GM23338 (cell line): Measurements from ENCODE around the gene MDGA2. TPM values are rescaled to one million over a fixed set of nuclear protein-coding genes. Genes with fewer than 3 reads are reported as not detected.

ENCODE experiments used
- ATAC-seq: fragments of 200-7000 bp; cut with Tn5 transposase; 3 replicates; pipeline ENCODE4 v1.9.1; 2020
- DNase-seq: peaks from one replicate; pipeline ENCODE4 v3.0.0-alpha.2; 2015; ENCODE audit warnings: low spot score
- H2AFZ ChIP-seq: fragments of 200-600 bp; sonication (generic); 2 replicates; pipeline ENCODE4 v1.8.0; 2016; ENCODE audit warnings: antibody characterized with exemption, mild to moderate bottlenecking, moderate library complexity
- H3F3A ChIP-seq: fragments of 200-600 bp; sonication (generic); replicated peaks from 2 replicates; pipeline ENCODE4 v1.8.0; 2017; ENCODE audit warnings: antibody characterized with exemption, mixed run types, low read depth
- H3K27ac ChIP-seq: fragments of 200-600 bp; sonication (generic); 2 replicates; pipeline ENCODE4 v1.6.1; 2016; ENCODE audit warnings: low read depth
- H3K27me3 ChIP-seq: fragments of 200-600 bp; sonication (generic); 2 replicates; pipeline ENCODE4 v1.8.0; 2016; ENCODE audit warnings: mild to moderate bottlenecking, mixed run types, moderate library complexity; ENCODE audit not compliant: insufficient read depth
- H3K36me3 ChIP-seq: fragments of 200-600 bp; sonication (generic); 2 replicates; pipeline ENCODE4 v1.8.0; 2016; ENCODE audit warnings: mild to moderate bottlenecking; ENCODE audit not compliant: insufficient read depth
- H3K4me1 ChIP-seq: fragments of 200-600 bp; sonication (generic); 2 replicates; pipeline ENCODE4 v1.8.0; 2016; ENCODE audit warnings: mild to moderate bottlenecking, moderate library complexity; ENCODE audit not compliant: insufficient read depth
- H3K4me2 ChIP-seq: fragments of 200-600 bp; sonication (generic); 2 replicates; pipeline ENCODE4 v1.7.1; 2017; ENCODE audit warnings: mixed run types
- H3K4me3 ChIP-seq: fragments of 200-600 bp; sonication (generic); 2 replicates; pipeline ENCODE4 v1.6.1; 2016; ENCODE audit warnings: mixed run types
- H3K79me2 ChIP-seq: fragments of 200-600 bp; sonication (generic); replicated peaks from 2 replicates; pipeline ENCODE4 v1.8.0; 2017; ENCODE audit warnings: mild to moderate bottlenecking; ENCODE audit not compliant: insufficient read depth
- H3K9me2 ChIP-seq: fragments of 200-600 bp; sonication (generic); 2 replicates; pipeline ENCODE4 v1.8.0; 2017; ENCODE audit not compliant: insufficient read depth
- H4K20me1 ChIP-seq: fragments of 200-600 bp; sonication (generic); replicated peaks from 2 replicates; pipeline ENCODE4 v1.8.0; 2017; ENCODE audit warnings: mild to moderate bottlenecking; ENCODE audit not compliant: insufficient read depth
- H3K27ac Mint-ChIP-seq: 2 replicates; pipeline ENCODE4 v1.8.0; 2020; ENCODE audit warnings: inconsistent platforms, mild to moderate bottlenecking, moderate library complexity, mixed read lengths
- H3K27me3 Mint-ChIP-seq: 3 replicates; pipeline ENCODE4 v1.8.0; 2022; ENCODE audit warnings: low read depth, mild to moderate bottlenecking, moderate library complexity, mixed read lengths, inconsistent platforms; ENCODE audit not compliant: insufficient read depth, poor library complexity
- H3K36me3 Mint-ChIP-seq: 3 replicates; pipeline ENCODE4 v1.8.0; 2021; ENCODE audit warnings: low read depth, mild to moderate bottlenecking, inconsistent platforms, moderate library complexity, mixed read lengths
- H3K4me1 Mint-ChIP-seq: 3 replicates; pipeline ENCODE4 v1.8.0; 2020; ENCODE audit warnings: mild to moderate bottlenecking, inconsistent platforms, mixed read lengths
- H3K4me3 Mint-ChIP-seq: 3 replicates; pipeline ENCODE4 v1.8.0; 2021; ENCODE audit warnings: moderate library complexity, mild to moderate bottlenecking, inconsistent platforms, mixed read lengths
- H3K9me3 Mint-ChIP-seq: 3 replicates; pipeline ENCODE4 v1.8.0; 2020; ENCODE audit warnings: moderate library complexity, mild to moderate bottlenecking, inconsistent platforms, mixed read lengths
- CREB1 ChIP-seq: fragments of 250-450 bp; sonication (Bioruptor Pico); IDR thresholded peaks from 2 replicates; pipeline ENCODE4 v1.5.0; 2020; ENCODE audit warnings: low read depth, mild to moderate bottlenecking, moderate library complexity
- CTCF ChIP-seq, 2 experiments: fragments of 200-600 bp in 1 of 2; sonication (generic) in 1 of 2; conservative IDR thresholded peaks; 2 replicates each; pipeline versions ENCODE4 v1.5.1 to v1.6.1; 2016 to 2017; ENCODE audit warnings: antibody characterized with exemption in 2 of 2, low read depth in 2 of 2, mild to moderate bottlenecking in 2 of 2, moderate library complexity in 1 of 2
- ETS1 ChIP-seq: IDR thresholded peaks from 2 replicates; pipeline ENCODE4 v1.6.1; 2016; ENCODE audit warnings: antibody characterized with exemption
- EZH2 ChIP-seq: fragments of 200-600 bp; sonication (generic); IDR thresholded peaks from one replicate; pipeline ENCODE4 v1.8.0; 2017; ENCODE audit warnings: antibody characterized with exemption, mild to moderate bottlenecking, low read depth; ENCODE audit not compliant: unreplicated experiment
- EZH2phosphoT487 ChIP-seq: fragments of 200-600 bp; sonication (generic); IDR thresholded peaks from one replicate; pipeline ENCODE4 v1.8.1; 2018; ENCODE audit warnings: antibody characterized with exemption; ENCODE audit not compliant: unreplicated experiment
- NANOG ChIP-seq: IDR thresholded peaks from 2 replicates; pipeline ENCODE4 v1.6.1; 2016; ENCODE audit warnings: antibody characterized with exemption, borderline replicate concordance
- REST ChIP-seq: IDR thresholded peaks from one replicate; pipeline ENCODE4 v1.6.1; 2018; ENCODE audit warnings: antibody characterized with exemption; ENCODE audit not compliant: unreplicated experiment
- STAT1 ChIP-seq: IDR thresholded peaks from one replicate; pipeline ENCODE4 v1.6.1; 2016; ENCODE audit warnings: antibody characterized with exemption; ENCODE audit not compliant: unreplicated experiment
- ZNF114 ChIP-seq: fragments of 250-450 bp; sonication (Bioruptor Pico); IDR thresholded peaks from 2 replicates; pipeline ENCODE4 v1.5.0; 2020; ENCODE audit warnings: mild to moderate bottlenecking, moderate library complexity
- ZNF331 ChIP-seq: fragments of 250-450 bp; sonication (Bioruptor Pico); IDR thresholded peaks from 2 replicates; pipeline ENCODE4 v1.5.0; 2020; ENCODE audit warnings: low read depth, mild to moderate bottlenecking, moderate library complexity
- ZNF462 ChIP-seq: fragments of 250-450 bp; sonication (Bioruptor Pico); IDR thresholded peaks from 2 replicates; pipeline ENCODE4 v1.5.0; 2020; ENCODE audit warnings: mild to moderate bottlenecking, moderate library complexity
- polyA plus RNA-seq: library from polyadenylated mRNA; unstranded; fragments of >200 nt; fragmentation: Nextera tagmentation; extraction: Ambion mirVana; gene quantifications from 2 replicates; pipeline ENCODE4 v1.2.1, GENCODE V29; 2016
- total RNA-seq: library from RNA; depleted of rRNA; stranded (reverse); fragments of >200 nt; shearing (Covaris generic); gene quantifications from 2 replicates; pipeline ENCODE4 v1.2.3, GENCODE V29; 2014

Gene MDGA2
- total and polyA plus RNA-seq, 2 experiments from 2014 or later = 0.68 to 1.7 TPM

- TF ChIP-seq ZNF114 (CRISPR knock-in tag) = no peak
These were observed 687.1 kb downstream of the MDGA2 start (continued) for GRCh38 chr14:46988312-46988711.

GRCh38 chr14:46985529-46986380, 689.6 kb downstream of the MDGA2 start:
- Histone ChIP-seq H4K20me1 (no peaks in the 10 kb centered on the region), H3K27ac (no peak overlapping the region), H3K4me2 (no peak overlapping the region), H3K4me1 (peaks cover 9% of the 10 kb centered on the region; the same call in 1 of the 2 replicates), H3F3A (no peaks in the 10 kb centered on the region), H2AFZ (no peak overlapping the region), H3K9me2 (no peaks in the 10 kb centered on the region), H3K79me2 (no peaks in the 10 kb centered on the region), H3K36me3 (no peaks in the 10 kb centered on the region), H3K27me3 (no peaks in the 10 kb centered on the region), H3K4me3 (no peak overlapping the region)
- H3K27ac Mint-ChIP-seq = no peak overlapping the region
- ATAC-seq = no peak; the same call in 2 of the 3 replicates
- peaks cover 3% of the 10 kb centered on the region; the same call in 1 of the 3 replicates for H3K4me1 Mint-ChIP-seq
- DNase-seq = peak; percentile 1
- no peaks in the 10 kb centered on the region for H3K27me3 Mint-ChIP-seq
- H3K4me3 Mint-ChIP-seq = no peak overlapping the region
- no peaks in the 10 kb centered on the region for H3K9me3 Mint-ChIP-seq
- H3K36me3 Mint-ChIP-seq = no peaks in the 10 kb centered on the region
- TF ChIP-seq CTCF (conservative IDR thresholded peaks at IDR 0.05; ENCODE audit: low read depth in 2 of 2) (no peak), CREB1 (CRISPR knock-in tag) (no peak), EZH2phosphoT487 (no peak), ZNF114 (CRISPR knock-in tag) (no peak), NANOG (no peak), STAT1 (no peak), EZH2 (no peak), REST (no peak), ZNF462 (CRISPR knock-in tag) (no peak), ETS1 (no peak), ZNF331 (no peak)
